Nephron progenitor cell (in vitro differentiated cells): Measurements from ENCODE around the gene FGFR4.

Experiments used
- DNase-seq: peaks from one replicate; pipeline ENCODE4 v3.0.0; 2021
- H3K27ac Mint-ChIP-seq: 2 replicates; pipeline ENCODE4 v1.8.0; 2021; ENCODE audit warnings: mild to moderate bottlenecking, moderate library complexity, mixed read lengths
- H3K27me3 Mint-ChIP-seq: 2 replicates; pipeline ENCODE4 v1.8.0; 2021; ENCODE audit warnings: mild to moderate bottlenecking, low read depth, mixed read lengths; ENCODE audit not compliant: poor library complexity
- H3K36me3 Mint-ChIP-seq: 2 replicates; pipeline ENCODE4 v1.8.0; 2021; ENCODE audit warnings: low read depth, mixed read lengths
- H3K4me1 Mint-ChIP-seq: 2 replicates; pipeline ENCODE4 v1.8.0; 2021; ENCODE audit warnings: mixed read lengths
- H3K4me3 Mint-ChIP-seq: 2 replicates; pipeline ENCODE4 v1.8.0; 2021; ENCODE audit warnings: mild to moderate bottlenecking, moderate library complexity, mixed read lengths
- H3K9me3 Mint-ChIP-seq: 2 replicates; pipeline ENCODE4 v1.8.0; 2021; ENCODE audit warnings: mild to moderate bottlenecking, moderate library complexity, mixed read lengths
- TF ChIP-seq, protein P1 (sequence below): fragments of 200-600 bp; sonication (generic); IDR thresholded peaks from 2 replicates; pipeline ENCODE4 v1.5.0; 2021; ENCODE audit warnings: antibody characterized with exemption

Gene FGFR4

DNA sequence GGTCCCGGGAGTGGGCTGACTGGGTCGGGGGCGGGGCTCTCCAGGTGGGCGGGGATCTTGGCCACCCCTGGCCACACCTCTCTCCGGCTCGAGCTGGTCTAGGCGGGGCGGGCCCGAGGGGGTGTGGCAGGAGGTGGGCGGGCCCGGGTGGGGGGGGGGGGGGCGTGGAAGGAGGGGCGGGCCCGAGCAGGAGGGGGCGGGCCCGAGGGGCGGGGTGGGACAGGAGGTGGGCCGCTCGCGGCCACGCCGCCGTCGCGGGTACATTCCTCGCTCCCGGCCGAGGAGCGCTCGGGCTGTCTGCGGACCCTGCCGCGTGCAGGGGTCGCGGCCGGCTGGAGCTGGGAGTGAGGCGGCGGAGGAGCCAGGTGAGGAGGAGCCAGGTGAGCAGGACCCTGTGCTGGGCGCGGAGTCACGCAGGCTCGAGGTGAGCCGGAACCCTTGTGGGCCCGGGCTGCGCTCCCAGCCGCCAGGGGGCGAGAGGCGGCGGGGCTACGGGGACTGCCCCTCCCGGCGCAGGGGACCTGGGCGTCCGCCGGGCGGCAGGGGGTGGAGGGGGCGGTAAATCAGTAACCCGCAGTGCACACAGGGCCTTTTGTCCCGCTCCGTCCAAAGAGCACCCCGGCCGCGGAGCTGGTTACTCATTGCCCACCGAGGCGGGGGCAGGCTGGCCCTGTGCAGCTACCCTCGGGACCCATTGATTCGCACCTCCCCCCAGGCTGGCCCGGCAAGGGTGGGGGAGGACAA lies at the start of gene FGFR4:
Gene FGFR4 (plus strand): TSS at position 262 of the 744 bp plus-strand sequence. CDS start 2,688 bp downstream, outside the sequence.
- Mint-ChIP-seq H3K27ac (peak within 1 kb of the TSS; percentile 35), H3K4me3 (peak within 1 kb of the TSS; percentile 64), H3K27me3 (peaks cover 20% of the 10 kb centered on the region), H3K4me1 (peaks cover 50% of the 10 kb centered on the region), H3K36me3 (peaks cover 2% of the 10 kb centered on the region), H3K9me3 (no peaks in the 10 kb centered on the region)
- DNase-seq, result peak; percentile 91
- TF ChIP-seq, protein P1, sequence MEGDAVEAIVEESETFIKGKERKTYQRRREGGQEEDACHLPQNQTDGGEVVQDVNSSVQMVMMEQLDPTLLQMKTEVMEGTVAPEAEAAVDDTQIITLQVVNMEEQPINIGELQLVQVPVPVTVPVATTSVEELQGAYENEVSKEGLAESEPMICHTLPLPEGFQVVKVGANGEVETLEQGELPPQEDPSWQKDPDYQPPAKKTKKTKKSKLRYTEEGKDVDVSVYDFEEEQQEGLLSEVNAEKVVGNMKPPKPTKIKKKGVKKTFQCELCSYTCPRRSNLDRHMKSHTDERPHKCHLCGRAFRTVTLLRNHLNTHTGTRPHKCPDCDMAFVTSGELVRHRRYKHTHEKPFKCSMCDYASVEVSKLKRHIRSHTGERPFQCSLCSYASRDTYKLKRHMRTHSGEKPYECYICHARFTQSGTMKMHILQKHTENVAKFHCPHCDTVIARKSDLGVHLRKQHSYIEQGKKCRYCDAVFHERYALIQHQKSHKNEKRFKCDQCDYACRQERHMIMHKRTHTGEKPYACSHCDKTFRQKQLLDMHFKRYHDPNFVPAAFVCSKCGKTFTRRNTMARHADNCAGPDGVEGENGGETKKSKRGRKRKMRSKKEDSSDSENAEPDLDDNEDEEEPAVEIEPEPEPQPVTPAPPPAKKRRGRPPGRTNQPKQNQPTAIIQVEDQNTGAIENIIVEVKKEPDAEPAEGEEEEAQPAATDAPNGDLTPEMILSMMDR, result peak; percentile 60

- Mint-ChIP-seq H3K27me3 (peaks cover 3% of the 10 kb centered on the region), H3K9me3 (peaks cover 2% of the 10 kb centered on the region), H3K4me1 (peaks cover 11% of the 10 kb centered on the region), H3K36me3 (peaks cover 43% of the 10 kb centered on the region), H3K4me3 (no peak overlapping the region), H3K27ac (no peak overlapping the region)
- TF ChIP-seq, protein P1, result no peak
- no peak for DNase-seq
Observed at GRCh38 chr5:177036921-177037320, 49.8 kb upstream of the FGFR4 start.

- DNase-seq, result no peak
- Mint-ChIP-seq H3K4me3 (no peak overlapping the region), H3K4me1 (peaks cover 8% of the 10 kb centered on the region), H3K27ac (no peak overlapping the region), H3K27me3 (peaks cover 3% of the 10 kb centered on the region), H3K36me3 (peaks cover 38% of the 10 kb centered on the region), H3K9me3 (no peaks in the 10 kb centered on the region)
- TF ChIP-seq, protein P1, result no peak
Observed at GRCh38 chr5:177040814-177041420, 45.8 kb upstream of the FGFR4 start.

GRCh38 chr5:177041936-177042335 lies 44.8 kb upstream of the FGFR4 start:
- no peaks in the 10 kb centered on the region for H3K4me1 Mint-ChIP-seq
- no peak overlapping the region for H3K27ac Mint-ChIP-seq
- peaks cover 3% of the 10 kb centered on the region for H3K27me3 Mint-ChIP-seq
- TF ChIP-seq, protein P1, result no peak
- no peak overlapping the region for H3K4me3 Mint-ChIP-seq
- DNase-seq, result no peak
- peaks cover 37% of the 10 kb centered on the region for H3K36me3 Mint-ChIP-seq
- H3K9me3 Mint-ChIP-seq, result no peaks in the 10 kb centered on the region

DNA sequence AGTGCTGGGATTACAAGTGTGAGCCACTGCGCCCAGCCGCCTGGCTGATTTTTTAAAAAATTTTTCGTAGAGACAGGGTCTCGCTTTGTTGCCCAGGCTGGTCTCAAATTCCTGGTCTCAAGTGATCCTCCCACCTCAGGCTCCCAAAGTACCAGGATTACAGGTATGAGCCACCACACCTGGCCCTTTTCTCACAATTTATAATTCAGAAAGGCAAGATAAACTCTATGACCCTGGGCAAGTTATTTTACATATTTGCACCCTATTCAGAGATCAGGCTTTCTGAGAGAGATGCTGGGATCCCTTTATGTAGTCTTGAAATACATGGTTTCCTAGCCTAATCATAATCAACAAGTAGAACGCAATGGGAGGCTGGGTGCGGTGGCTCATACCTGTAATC lies 43.6 kb upstream of the FGFR4 start:
- H3K4me1 Mint-ChIP-seq, result no peaks in the 10 kb centered on the region
- no peaks in the 10 kb centered on the region for H3K9me3 Mint-ChIP-seq
- no peak overlapping the region for H3K27ac Mint-ChIP-seq
- DNase-seq, result no peak
- H3K4me3 Mint-ChIP-seq, result no peak overlapping the region
- TF ChIP-seq, protein P1, result no peak
- H3K27me3 Mint-ChIP-seq, result peaks cover 3% of the 10 kb centered on the region
- peaks cover 46% of the 10 kb centered on the region for H3K36me3 Mint-ChIP-seq
